ENCODE measurements around the gene ARL8A. TPM values are rescaled to one million over a fixed set of nuclear protein-coding genes. Genes with fewer than 3 reads are reported as not detected.

The ARL8A gene
- polyA plus RNA-seq, 2 of the 4 experiments (the other 2 are of a cell fraction): 23.4 to 49.8 TPM

- H3K27ac ChIP-seq: peak overlapping the region; percentile 95 to 98
- FAIRE-seq: no peak
Measured at GRCh38 chr1:202145068-202145743, 669 bp upstream of the ARL8A start.

DNA sequence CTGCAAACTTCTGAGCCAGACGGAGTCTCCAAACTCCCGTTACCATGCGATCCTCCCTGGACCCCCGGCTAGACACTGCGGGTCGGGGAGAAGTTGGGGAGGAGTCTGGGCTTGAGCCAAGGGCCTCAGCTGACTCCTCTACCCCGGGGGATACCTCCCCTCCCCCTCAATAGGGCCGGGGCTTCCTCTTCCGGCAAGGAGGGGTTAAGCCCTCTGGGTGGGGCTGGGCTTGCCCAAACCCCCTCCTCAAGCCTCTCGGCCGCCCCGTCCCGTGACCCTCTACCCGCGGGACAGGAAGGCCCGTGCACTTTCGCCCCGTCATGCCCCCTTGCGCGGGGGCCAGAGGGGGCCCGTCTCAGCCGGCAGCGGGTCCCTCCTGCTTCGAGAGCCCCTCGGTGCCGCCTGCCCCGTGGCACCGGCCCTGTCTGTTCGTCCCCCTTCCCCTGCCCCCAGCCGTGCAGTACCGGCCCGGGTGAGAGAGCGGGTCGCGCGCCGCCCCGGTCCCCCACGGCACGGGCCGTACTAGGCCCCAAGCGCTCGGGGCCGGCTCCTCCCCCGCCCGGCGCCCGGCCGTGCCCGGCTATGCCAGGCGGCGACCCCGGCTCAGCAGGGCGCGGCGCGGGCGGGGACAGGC lies 652 bp downstream of the ARL8A start:
- ATAC-seq: peak; percentile 58 to 70
- Histone ChIP-seq H3K27ac (peak overlapping the region; percentile 95 to 98), H3K4me3 (peak overlapping the region; percentile 94), H3K9me3 (no peaks in the 10 kb centered on the region), H3K4me2 (peak overlapping the region; percentile 87), H3K4me1 (peaks cover 13% of the 10 kb centered on the region; the same call in 2 of the 3 replicates)
- TF ChIP-seq RARB (CRISPR knock-in tag; IDR thresholded peaks at IDR 0.05) (no peak), MAX (IDR thresholded peaks at IDR 0.05) (0 out of 2 replicates have a peak, but pooled peaks have one; percentile 21)
- TF ChIP-seq, protein P1, sequence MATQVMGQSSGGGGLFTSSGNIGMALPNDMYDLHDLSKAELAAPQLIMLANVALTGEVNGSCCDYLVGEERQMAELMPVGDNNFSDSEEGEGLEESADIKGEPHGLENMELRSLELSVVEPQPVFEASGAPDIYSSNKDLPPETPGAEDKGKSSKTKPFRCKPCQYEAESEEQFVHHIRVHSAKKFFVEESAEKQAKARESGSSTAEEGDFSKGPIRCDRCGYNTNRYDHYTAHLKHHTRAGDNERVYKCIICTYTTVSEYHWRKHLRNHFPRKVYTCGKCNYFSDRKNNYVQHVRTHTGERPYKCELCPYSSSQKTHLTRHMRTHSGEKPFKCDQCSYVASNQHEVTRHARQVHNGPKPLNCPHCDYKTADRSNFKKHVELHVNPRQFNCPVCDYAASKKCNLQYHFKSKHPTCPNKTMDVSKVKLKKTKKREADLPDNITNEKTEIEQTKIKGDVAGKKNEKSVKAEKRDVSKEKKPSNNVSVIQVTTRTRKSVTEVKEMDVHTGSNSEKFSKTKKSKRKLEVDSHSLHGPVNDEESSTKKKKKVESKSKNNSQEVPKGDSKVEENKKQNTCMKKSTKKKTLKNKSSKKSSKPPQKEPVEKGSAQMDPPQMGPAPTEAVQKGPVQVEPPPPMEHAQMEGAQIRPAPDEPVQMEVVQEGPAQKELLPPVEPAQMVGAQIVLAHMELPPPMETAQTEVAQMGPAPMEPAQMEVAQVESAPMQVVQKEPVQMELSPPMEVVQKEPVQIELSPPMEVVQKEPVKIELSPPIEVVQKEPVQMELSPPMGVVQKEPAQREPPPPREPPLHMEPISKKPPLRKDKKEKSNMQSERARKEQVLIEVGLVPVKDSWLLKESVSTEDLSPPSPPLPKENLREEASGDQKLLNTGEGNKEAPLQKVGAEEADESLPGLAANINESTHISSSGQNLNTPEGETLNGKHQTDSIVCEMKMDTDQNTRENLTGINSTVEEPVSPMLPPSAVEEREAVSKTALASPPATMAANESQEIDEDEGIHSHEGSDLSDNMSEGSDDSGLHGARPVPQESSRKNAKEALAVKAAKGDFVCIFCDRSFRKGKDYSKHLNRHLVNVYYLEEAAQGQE (IDR thresholded peaks at IDR 0.05): no peak
- ChIA-PET POLR2A (no interaction called here), CTCF (interaction anchor here (0.7 to 6.2 kb wide), 7 partner anchors 8 to 144 kb away, joined by 3 to 42 read pairs (median 7); no protein-coding TSS in a partner anchor)
- FAIRE-seq: no peak
- WGBS (ENCODE audit: missing lambda C conversion rate): 0% methylated on average over 14 of the region's 58 CpGs
- DNase-seq (ENCODE audit: low read depth in 1 of 2, low spot score in 1 of 2): peak in 1 of 2 experiments; percentile 35

More at GRCh38 chr1:202145068-202145743, 669 bp upstream of the ARL8A start:
- ATAC-seq: peak; percentile 31 to 59; a peak in 3 of 6 replicates
- WGBS (ENCODE audit: missing lambda C conversion rate): 30% methylated on average over 13 of the region's 13 CpGs
- peak overlapping the region; percentile 87 for H3K4me2 ChIP-seq
- ChIA-PET CTCF (interaction anchor here (1.5 to 6.2 kb wide), 3 partner anchors 7 to 146 kb away, joined by 3 to 42 read pairs (median 5); no protein-coding TSS in a partner anchor), POLR2A (no interaction called here)
- TF ChIP-seq SREBF2 (IDR thresholded peaks at IDR 0.05) (no peak), NFE2L2 (conservative IDR thresholded peaks at IDR 0.05; ENCODE audit: low read length) (no peak), GATA3 (IDR thresholded peaks at IDR 0.05; ENCODE audit: borderline replicate concordance) (no peak), EHF (CRISPR knock-in tag; IDR thresholded peaks at IDR 0.05) (no peak)
- TF ChIP-seq, protein P2, sequence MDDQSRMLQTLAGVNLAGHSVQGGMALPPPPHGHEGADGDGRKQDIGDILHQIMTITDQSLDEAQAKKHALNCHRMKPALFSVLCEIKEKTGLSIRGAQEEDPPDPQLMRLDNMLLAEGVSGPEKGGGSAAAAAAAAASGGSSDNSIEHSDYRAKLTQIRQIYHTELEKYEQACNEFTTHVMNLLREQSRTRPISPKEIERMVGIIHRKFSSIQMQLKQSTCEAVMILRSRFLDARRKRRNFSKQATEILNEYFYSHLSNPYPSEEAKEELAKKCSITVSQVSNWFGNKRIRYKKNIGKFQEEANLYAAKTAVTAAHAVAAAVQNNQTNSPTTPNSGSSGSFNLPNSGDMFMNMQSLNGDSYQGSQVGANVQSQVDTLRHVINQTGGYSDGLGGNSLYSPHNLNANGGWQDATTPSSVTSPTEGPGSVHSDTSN (IDR thresholded peaks at IDR 0.05): no peak
- TF ChIP-seq, protein P1 (IDR thresholded peaks at IDR 0.05): no peak
- H3K4me1 ChIP-seq: peaks cover 13% of the 10 kb centered on the region; the same call in 2 of the 3 replicates
- H3K4me3 ChIP-seq: peak overlapping the region; percentile 94
- no peak for DNase-seq (ENCODE audit: low read depth in 1 of 2, low spot score in 1 of 2)
- no peaks in the 10 kb centered on the region for H3K9me3 ChIP-seq

All from A549 (cell line).